ENCODE data around the gene GRWD1. TPM values are rescaled to one million over a fixed set of nuclear protein-coding genes. Genes with fewer than 3 reads are reported as not detected.

Gene GRWD1
- polyA plus RNA-seq, 6 donors from 2014 or later = 27.8 to 44.8 (median 37.1) TPM

DNA sequence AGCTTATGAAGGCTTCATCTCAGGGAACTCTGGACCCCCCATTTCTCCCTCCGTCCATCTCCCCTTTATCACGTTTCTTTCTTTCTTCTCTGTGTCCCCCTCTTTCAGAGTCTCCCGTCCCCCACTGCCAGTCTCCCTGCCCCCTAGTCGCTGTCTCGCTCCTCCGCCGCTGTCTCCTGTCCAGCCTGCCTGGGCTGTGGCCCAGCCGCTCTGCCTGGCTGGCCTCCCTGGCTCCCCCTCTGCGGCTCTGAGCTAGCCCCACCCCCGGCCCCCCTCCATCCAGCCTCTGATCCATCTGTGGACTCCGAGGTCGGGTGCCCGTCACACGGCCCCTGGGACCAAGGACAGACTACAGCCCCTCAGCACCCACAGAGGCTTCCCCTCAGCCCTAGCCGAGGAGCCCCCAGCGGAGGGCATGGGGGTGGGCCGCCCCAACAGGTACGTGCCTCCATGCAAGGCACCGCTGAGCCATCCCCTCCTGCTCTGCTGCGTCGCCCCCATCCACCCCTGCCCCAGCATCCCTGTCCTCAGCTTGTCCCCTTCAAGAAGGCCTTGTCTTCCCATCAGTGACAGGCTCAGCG is 8.5 kb downstream of the GRWD1 start:
- H3K27ac Mint-ChIP-seq = peak overlapping the region in 1 of 6 donors; percentile 48
- no peak overlapping the region for H3K4me3 Mint-ChIP-seq
- no peak for DNase-seq
- H3K9me3 Mint-ChIP-seq = no peaks in the 10 kb centered on the region
- no peak for ATAC-seq (ENCODE audit: low read depth in 2 of 2)
- H3K4me1 Mint-ChIP-seq = peaks cover 11 to 25% (median 16%) of the 10 kb centered on the region in 3 donors
- H3K27me3 Mint-ChIP-seq = no peaks in the 10 kb centered on the region
- H3K36me3 Mint-ChIP-seq = peaks cover 5 to 10% of the 10 kb centered on the region in 2 donors

DNA sequence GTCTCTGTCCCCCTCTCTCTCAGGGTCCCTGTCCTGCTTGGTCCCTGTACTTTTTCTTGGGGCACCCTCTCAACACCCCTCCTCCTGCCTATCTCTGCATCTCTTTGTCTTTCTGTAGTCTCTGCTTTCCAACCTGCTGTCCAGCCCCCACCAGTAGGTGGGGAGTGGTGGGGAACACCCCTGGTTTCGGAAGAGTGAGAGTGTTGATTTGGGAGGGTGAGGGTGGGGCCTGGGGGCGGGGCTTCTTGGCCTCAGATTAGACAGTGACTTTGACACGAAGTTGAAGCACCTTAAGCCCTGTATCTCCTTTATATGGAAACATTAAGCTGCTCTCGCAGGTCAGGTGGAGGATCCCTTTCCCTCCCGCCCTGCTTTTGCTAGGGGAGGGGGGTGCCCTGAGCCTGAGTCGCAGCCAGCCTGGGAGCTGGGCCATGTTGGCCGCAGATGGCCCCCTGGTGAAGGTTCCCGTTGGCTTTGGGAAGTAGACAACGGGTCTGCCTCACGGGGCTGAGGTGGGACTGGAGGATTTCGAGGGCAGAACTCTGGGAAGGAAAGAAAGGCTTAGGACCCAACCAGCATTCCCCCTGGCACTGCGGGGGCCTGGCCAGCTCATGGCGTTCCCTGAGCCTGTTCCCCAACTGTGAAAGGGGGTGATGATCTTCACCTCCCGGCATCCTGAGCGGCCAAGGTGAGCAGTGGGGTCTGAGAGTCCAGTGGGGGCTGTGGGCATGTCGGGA is 9.6 kb downstream of the GRWD1 start, which contains the start of gene KCNJ14:
Gene KCNJ14, plus strand, starts transcription at position 404 of the 737 bp plus-strand sequence. CDS start 6,151 bp downstream, outside the sequence.
- ATAC-seq (ENCODE audit: low read depth in 2 of 2) (no peak), DNase-seq (no peak)
- H3K4me1 Mint-ChIP-seq = peaks cover 11 to 25% (median 16%) of the 10 kb centered on the region in 3 donors
- H3K36me3 Mint-ChIP-seq = peaks cover 5 to 9% of the 10 kb centered on the region in 2 donors
- H3K27ac Mint-ChIP-seq = peak within 1 kb of the TSS in 4 of 6 donors; percentile 20 to 84 (median 38)
- no peaks in the 10 kb centered on the region for H3K9me3 Mint-ChIP-seq
- no peaks in the 10 kb centered on the region for H3K27me3 Mint-ChIP-seq
- peak within 1 kb of the TSS in 1 of 8 donors; percentile 20 for H3K4me3 Mint-ChIP-seq

DNA sequence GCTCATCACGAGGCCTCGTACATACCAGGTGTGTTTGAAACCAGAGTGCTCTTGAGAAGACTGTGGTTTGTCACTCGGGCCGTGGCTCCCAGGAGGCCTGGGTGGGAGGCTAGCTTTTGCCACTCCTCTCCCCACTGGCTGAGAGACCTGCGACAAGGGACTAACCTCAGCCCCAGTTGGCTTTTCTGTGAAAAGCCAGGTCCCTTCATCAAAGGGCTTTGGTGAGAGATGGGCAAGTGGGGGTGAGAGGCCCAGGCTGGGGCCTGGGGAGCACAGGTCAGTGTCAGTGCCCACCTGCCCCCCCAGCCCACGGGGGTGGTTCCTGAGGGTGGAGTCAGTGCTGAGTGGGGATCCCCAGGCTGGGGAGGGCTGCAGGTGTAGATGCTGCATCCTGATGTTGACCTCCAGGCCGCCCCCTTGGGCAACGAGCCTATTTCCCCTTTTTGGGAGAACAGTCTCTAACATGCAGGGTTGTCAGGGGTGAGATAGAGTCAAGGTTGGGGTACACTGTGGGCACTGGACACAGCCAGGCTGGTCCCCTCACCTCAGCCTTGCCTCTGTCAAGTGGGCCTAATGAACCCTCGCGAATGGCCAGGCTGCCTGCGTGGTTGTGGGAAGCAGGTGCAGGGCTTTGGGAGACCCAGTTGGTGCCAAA is 10.3 kb downstream of the GRWD1 start:
- peak overlapping the region in 1 of 6 donors; percentile 84 for H3K27ac Mint-ChIP-seq
- peaks cover 5 to 9% of the 10 kb centered on the region in 2 donors for H3K36me3 Mint-ChIP-seq

DNA sequence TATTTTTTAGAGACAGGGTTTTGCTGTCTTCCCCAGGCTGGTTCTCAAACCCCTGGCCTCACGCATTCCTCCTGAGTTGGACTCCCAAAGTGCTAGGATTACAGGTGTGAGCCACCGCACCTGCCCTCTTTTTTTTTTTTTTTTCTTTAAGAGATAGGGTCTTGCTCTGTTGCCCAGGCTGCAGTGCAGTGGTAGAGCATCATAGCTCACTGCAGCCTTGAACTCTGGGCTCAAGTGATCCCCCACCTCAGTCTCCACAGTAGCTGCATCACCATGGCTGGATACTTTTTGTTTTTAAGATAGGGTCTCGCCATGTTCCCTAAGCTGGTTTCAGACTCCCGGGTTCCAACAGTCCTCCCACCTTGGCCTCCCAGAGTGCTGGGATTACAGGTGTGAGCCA is 11.1 kb downstream of the GRWD1 start:
- Mint-ChIP-seq H3K4me3 (no peak overlapping the region), H3K9me3 (no peaks in the 10 kb centered on the region), H3K36me3 (peaks cover 5 to 9% of the 10 kb centered on the region in 2 donors), H3K27me3 (no peaks in the 10 kb centered on the region), H3K27ac (no peak overlapping the region), H3K4me1 (peaks cover 11 to 25% (median 16%) of the 10 kb centered on the region in 3 donors)
- DNase-seq (no peak), ATAC-seq (ENCODE audit: low read depth in 2 of 2) (no peak)

More for the DNA sequence above, 10.3 kb downstream of the GRWD1 start:
- DNase-seq (no peak), ATAC-seq (ENCODE audit: low read depth in 2 of 2) (peak in 1 of 2 donors; percentile 18)
- no peaks in the 10 kb centered on the region for H3K27me3 Mint-ChIP-seq
- H3K4me1 Mint-ChIP-seq = peaks cover 11 to 25% (median 16%) of the 10 kb centered on the region in 3 donors
- no peaks in the 10 kb centered on the region for H3K9me3 Mint-ChIP-seq
- H3K4me3 Mint-ChIP-seq = no peak overlapping the region

DNA sequence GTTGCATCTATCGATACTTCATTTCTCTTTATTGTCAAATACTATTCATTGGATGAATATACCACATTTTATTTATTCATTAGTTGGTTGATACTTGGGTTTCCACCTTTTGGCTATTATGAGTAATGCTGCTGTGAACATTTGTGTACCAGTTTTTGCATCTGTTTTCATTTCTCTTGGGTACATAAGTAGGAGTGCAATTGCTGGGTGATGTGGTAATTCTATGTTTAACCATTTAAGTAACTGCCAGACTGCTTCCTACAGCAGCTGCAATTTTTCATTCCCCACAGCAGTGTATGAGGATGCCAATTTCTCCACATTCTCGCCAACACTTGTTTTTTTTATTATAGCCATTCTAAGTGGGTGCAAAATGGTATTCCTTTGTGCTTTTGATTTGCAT is 12.2 kb downstream of the GRWD1 start:
- H3K9me3 Mint-ChIP-seq = no peaks in the 10 kb centered on the region
- ATAC-seq (ENCODE audit: low read depth in 2 of 2) = no peak
- no peak overlapping the region for H3K27ac Mint-ChIP-seq
- peaks cover 5 to 9% of the 10 kb centered on the region in 2 donors for H3K36me3 Mint-ChIP-seq
- no peak for DNase-seq
- no peak overlapping the region for H3K4me3 Mint-ChIP-seq
- H3K27me3 Mint-ChIP-seq = no peaks in the 10 kb centered on the region
- peaks cover 11 to 20% (median 16%) of the 10 kb centered on the region in 3 donors for H3K4me1 Mint-ChIP-seq

DNA sequence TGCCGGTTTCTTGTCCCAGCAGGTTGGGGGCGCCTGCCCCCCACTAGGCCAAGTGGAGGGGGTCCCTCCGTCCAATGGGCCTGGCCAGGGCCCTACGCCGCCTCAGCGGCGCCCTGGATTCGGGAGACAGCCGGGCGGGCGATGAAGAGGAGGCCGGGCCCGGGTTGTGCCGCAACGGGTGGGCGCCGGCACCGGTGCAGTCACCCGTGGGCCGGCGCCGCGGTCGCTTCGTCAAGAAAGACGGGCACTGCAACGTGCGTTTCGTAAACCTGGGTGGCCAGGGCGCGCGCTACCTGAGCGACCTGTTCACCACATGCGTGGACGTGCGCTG is 15.8 kb downstream of the GRWD1 start:
- H3K27me3 Mint-ChIP-seq = no peaks in the 10 kb centered on the region
- peaks cover 4 to 5% (median 5%) of the 10 kb centered on the region in 3 donors for H3K4me1 Mint-ChIP-seq
- no peak overlapping the region for H3K27ac Mint-ChIP-seq
- no peak for ATAC-seq (ENCODE audit: low read depth in 2 of 2)
- no peaks in the 10 kb centered on the region for H3K36me3 Mint-ChIP-seq
- H3K9me3 Mint-ChIP-seq = no peaks in the 10 kb centered on the region
- DNase-seq = no peak
- H3K4me3 Mint-ChIP-seq = no peak overlapping the region

DNA sequence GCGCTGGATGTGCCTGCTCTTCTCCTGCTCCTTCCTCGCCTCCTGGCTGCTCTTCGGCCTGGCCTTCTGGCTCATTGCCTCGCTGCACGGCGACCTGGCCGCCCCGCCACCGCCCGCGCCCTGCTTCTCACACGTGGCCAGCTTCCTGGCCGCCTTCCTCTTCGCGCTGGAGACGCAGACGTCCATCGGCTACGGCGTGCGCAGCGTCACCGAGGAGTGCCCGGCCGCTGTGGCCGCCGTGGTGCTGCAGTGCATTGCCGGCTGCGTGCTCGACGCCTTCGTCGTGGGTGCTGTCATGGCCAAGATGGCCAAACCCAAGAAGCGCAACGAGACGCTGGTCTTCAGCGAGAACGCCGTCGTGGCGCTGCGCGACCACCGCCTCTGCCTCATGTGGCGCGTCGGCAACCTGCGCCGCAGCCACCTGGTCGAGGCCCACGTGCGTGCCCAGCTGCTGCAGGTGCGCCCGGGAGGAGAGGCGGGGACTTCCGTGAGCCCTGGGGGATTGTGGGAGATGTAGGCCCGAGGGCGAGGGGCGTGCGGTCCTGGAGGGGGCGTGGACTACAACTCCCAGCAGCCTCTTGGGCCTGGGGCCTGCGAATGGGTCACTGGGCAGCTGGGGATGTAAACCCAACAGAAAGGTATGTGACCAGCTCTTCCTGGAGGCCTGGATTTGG is 16.3 kb downstream of the GRWD1 start:
- H3K4me1 Mint-ChIP-seq = peaks cover 3 to 5% (median 5%) of the 10 kb centered on the region in 3 donors
- no peak for DNase-seq
- H3K36me3 Mint-ChIP-seq = no peaks in the 10 kb centered on the region
- no peak for ATAC-seq (ENCODE audit: low read depth in 2 of 2)
- H3K9me3 Mint-ChIP-seq = no peaks in the 10 kb centered on the region
- no peak overlapping the region for H3K4me3 Mint-ChIP-seq
- H3K27ac Mint-ChIP-seq = no peak overlapping the region
- no peaks in the 10 kb centered on the region for H3K27me3 Mint-ChIP-seq

DNA sequence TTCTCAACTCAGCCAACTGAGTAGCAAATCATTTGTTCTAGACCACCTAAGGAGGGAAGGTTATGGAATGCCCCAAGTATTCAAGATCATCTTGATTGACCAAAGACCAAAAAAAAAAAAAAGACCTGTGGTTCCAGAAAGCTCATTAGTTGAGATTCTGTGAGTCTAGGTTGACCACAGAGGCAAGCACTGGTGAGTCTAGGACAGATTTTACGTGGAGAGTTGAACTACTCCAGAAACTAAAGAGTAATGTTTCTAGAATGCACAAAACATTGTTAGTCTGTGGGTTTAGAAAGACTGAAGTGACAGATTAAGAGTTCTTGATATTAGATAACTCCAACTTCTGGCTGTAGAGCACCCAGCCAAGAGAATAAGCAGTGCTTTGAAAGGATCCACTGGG is 19.4 kb downstream of the GRWD1 start:
- H3K4me3 Mint-ChIP-seq = no peak overlapping the region

DNA sequence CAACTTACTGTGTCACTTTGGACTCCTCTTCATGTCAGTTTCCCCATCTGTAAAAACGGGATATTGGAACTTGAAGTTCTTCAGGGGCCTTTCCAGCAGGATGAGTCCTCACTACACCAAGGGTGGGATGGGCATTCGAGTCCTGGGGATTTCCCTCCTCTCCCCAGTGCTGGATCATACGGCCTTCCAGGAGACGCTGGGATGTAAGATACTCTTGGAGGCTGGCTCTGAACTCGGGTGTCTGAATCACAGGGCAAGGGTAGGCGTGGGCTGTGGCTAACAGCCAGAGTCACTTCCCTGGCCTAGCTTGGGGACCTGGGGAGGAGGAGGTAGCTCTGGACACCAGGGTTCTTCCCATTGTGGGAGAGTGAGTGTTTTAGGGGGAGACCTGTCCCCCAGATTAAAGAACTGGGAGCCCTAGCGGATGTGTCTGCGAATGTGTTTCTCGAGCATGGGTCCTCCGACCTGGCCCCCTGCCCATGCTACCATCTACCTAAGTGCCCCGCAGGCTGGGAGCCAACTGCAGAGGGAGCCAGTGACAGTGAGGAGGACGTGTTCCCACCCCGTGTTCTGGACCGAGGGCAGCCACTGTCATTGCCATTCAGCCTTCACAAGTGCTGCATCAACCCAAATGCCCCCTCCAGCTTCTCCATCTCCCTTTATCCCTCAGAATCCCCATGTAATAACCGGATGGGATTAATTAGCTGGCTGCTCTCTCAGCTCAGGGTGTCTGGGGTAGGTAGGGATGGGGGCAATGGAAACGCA is 21.0 kb downstream of the GRWD1 start:
- Mint-ChIP-seq H3K4me1 (peaks cover 17 to 33% (median 31%) of the 10 kb centered on the region in 3 donors), H3K27me3 (no peaks in the 10 kb centered on the region), H3K36me3 (peaks cover 0 to 8% of the 10 kb centered on the region in 2 donors), H3K27ac (peak overlapping the region in 2 of 6 donors; percentile 18 to 23), H3K9me3 (no peaks in the 10 kb centered on the region), H3K4me3 (peak overlapping the region in 5 of 8 donors; percentile 8 to 64 (median 29))
- ATAC-seq (ENCODE audit: low read depth in 2 of 2) = no peak
- no peak for DNase-seq

More for the DNA sequence above, 19.4 kb downstream of the GRWD1 start:
- peak overlapping the region in 1 of 6 donors; percentile 39 for H3K27ac Mint-ChIP-seq
- H3K4me1 Mint-ChIP-seq = peaks cover 13 to 21% (median 19%) of the 10 kb centered on the region in 3 donors
- no peaks in the 10 kb centered on the region for H3K9me3 Mint-ChIP-seq
- no peak for ATAC-seq (ENCODE audit: low read depth in 2 of 2)
- no peak for DNase-seq
- H3K36me3 Mint-ChIP-seq = no peaks in the 10 kb centered on the region
- no peaks in the 10 kb centered on the region for H3K27me3 Mint-ChIP-seq

DNA sequence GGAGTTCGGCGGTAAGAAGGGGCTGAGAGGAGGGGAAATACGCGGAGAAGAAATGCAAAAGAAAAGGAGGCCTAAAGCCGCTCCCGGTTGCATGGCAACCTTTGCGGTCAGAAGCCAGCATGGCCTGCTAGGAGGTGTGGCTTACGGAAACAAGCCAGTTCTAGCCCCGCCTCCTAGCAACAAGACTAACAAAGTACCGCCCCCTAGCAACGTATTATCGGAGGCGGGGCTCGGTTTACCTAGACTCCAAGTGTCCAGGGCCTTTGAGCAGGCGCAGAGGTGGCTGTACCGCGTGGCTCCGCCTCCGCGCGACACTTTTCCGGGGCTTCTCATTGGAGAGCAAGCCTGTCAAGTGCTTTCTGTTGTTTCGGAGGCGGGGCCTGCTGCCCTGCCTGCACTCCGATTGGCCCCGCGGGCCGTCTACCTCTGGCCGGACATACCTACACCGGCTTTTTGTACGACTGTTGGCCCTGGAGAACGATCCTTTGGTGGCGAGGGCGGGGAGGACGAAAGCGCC is 23.0 kb downstream of the GRWD1 start:
- Mint-ChIP-seq H3K4me3 (peak overlapping the region; percentile 85 to 96 (median 94)), H3K36me3 (peaks cover 0 to 8% of the 10 kb centered on the region in 2 donors), H3K4me1 (peaks cover 21 to 33% (median 32%) of the 10 kb centered on the region in 3 donors), H3K27me3 (no peaks in the 10 kb centered on the region), H3K27ac (peak overlapping the region; percentile 56 to 98 (median 96)), H3K9me3 (no peaks in the 10 kb centered on the region)
- DNase-seq = peak; percentile 100
- ATAC-seq (ENCODE audit: low read depth in 2 of 2) = peak; percentile 86 to 89

DNA sequence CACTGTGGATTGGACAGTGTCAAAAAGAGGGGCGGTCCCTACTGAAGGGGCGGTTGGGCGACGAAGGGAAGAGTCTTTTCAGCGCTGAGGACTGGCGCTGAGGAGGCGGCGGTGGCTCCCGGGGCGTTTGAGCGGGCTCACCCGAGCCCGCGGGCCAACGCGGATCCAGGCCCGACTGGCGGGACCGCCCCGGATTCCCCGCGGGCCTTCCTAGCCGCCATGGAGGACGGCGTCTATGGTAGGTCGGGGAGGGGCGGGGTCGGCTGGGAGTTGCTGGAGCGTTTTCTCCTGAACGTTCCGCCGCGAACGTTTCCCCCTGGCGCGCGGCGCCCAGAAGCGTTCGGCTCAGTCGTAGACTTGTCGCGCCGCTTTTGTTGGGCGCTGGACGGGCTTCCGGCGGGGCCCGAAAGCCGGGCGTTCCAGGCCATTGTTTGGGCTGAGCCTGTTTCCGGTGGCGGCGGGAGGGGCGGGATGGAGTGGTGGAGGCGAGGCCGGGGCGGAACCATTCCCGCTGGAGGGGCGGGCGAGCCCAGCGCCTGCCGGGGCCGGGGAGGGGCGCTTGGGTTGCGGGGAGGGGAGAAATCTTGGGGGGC is 23.6 kb downstream of the GRWD1 start, which contains the start of gene CYTH2:
Gene CYTH2, plus strand, starts transcription at position 81 of the 593 bp plus-strand sequence. Its CDS starts 139 bp downstream, at position 220.
- Mint-ChIP-seq H3K4me3 (peak within 1 kb of the TSS; percentile 85 to 96 (median 94)), H3K9me3 (no peaks in the 10 kb centered on the region), H3K27ac (peak within 1 kb of the TSS; percentile 81 to 98 (median 96)), H3K4me1 (peaks cover 18 to 33% (median 28%) of the 10 kb centered on the region in 3 donors), H3K27me3 (no peaks in the 10 kb centered on the region), H3K36me3 (peaks cover 2 to 12% of the 10 kb centered on the region in 2 donors)
- ATAC-seq (ENCODE audit: low read depth in 2 of 2) (no peak), DNase-seq (no peak)
